ENCODE measurements around the gene MYOCOS.

- TF ChIP-seq EZH2 (IDR thresholded peaks at IDR 0.05; ENCODE audit: insufficient read depth, poor library complexity, severe bottlenecking) (no peak), EZH2phosphoT487 (IDR thresholded peaks at IDR 0.05; ENCODE audit: insufficient read depth, low read depth) (no peak)
Observed at GRCh38 chr1:171606402-171606941, 15.6 kb upstream of the MYOCOS start.
